ENCODE data around the gene PLEKHA7.

PLEKHA7 gene

GRCh38 chr11:16881074-16881709 is 133.0 kb downstream of the PLEKHA7 start:
- DNase-seq (ENCODE audit: insufficient read length, low spot score) (no peak), FAIRE-seq (no peak)
- TF ChIP-seq CTCF (IDR thresholded peaks at IDR 0.05; ENCODE audit: insufficient read depth, missing control alignments), result no peak

DNA sequence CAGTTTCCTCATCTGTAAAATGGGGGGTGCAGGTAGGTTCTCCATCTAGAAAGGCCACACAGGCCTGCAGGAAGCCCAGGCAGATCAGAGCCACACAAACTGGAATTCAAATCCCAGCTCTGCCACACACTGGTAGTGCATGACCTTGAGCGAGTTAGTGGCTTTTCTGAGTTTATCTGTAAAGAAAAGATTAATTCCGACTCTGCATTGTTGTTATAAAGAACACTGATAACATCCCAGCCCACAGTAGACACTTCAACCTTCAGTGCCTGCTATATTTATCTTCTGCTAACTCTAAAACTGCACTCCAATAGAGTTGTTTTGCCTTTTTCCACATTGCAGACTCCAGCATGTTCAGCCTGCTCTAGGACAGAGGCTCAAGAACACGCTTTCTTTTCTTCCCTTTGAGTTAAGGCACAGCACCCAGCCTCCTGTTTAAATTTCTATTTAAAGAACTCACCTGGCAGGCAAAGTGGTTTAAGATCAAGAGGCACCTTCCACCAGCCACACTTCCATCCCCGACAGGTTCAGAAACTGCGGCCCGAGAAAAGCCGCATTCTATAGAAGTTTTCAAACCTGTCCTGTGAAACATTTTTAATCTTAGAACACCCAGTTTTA is 133.9 kb downstream of the PLEKHA7 start:
- FAIRE-seq (no peak), DNase-seq (ENCODE audit: insufficient read length, low spot score) (no peak)
- TF ChIP-seq CTCF (IDR thresholded peaks at IDR 0.05; ENCODE audit: insufficient read depth, missing control alignments), result no peak

GRCh38 chr11:16879690-16880089 is 134.5 kb downstream of the PLEKHA7 start:
- no peak for TF ChIP-seq CTCF (IDR thresholded peaks at IDR 0.05; ENCODE audit: insufficient read depth, missing control alignments)
- FAIRE-seq (no peak), DNase-seq (ENCODE audit: insufficient read length, low spot score) (no peak)

DNA sequence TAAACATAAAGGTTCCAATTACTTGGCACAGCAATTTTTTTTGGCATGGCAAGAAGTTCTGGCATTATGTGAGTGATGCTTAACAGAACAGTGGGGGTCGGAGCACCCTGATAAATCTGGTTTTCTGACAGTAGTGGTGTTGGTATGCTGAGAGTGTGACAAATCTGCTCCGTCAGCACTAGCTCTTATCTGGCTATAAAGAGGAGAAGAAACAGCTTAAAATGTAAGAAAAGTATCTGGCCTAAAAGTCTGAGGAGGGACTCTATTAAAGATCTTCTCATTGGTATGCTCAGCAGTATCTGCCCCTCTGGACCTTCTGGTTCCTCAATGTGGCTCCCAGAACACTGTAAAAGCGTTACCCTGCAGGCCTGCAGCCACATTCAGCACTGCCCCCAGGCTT is 137.4 kb downstream of the PLEKHA7 start:
- no peak for TF ChIP-seq CTCF (IDR thresholded peaks at IDR 0.05; ENCODE audit: insufficient read depth, missing control alignments)
- no peak for FAIRE-seq

DNA sequence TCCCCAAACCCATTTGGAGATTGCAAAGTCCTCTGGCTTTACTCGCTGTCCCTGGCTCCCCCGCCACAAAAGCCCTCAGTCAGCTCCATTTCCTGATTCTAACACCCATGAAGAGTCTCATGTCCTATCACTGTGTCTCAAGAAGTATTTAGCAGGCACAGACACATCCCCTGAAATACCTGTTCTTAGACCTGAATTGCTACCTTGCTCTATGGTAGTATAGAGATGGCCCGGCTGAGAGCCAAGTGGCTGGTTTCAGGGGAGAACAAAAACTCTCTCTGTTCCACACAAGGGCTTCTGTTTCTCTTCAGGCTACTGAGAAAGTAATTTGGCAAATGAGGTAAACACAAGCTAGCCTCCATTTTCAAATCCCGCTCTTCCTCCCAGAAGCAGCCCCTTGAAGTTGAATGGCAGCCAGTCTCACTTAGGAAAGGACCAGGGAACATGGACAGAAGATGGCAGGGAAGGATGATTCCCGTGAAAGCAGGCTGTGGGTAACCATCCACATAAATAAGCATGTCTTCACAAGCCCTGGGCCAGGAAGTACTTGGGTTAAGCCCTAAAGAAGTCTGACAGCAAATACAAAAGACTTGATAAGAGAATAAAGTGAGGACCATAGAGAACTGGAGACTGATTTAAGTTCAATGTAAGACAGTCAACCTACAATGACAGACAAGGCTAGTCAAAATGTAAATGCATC is 138.0 kb downstream of the PLEKHA7 start:
- TF ChIP-seq CTCF (IDR thresholded peaks at IDR 0.05; ENCODE audit: insufficient read depth, missing control alignments), result no peak
- DNase-seq (ENCODE audit: insufficient read length, low spot score), result no peak

More for the DNA sequence above, 137.4 kb downstream of the PLEKHA7 start:
- no peak for DNase-seq (ENCODE audit: insufficient read length, low spot score)

DNA sequence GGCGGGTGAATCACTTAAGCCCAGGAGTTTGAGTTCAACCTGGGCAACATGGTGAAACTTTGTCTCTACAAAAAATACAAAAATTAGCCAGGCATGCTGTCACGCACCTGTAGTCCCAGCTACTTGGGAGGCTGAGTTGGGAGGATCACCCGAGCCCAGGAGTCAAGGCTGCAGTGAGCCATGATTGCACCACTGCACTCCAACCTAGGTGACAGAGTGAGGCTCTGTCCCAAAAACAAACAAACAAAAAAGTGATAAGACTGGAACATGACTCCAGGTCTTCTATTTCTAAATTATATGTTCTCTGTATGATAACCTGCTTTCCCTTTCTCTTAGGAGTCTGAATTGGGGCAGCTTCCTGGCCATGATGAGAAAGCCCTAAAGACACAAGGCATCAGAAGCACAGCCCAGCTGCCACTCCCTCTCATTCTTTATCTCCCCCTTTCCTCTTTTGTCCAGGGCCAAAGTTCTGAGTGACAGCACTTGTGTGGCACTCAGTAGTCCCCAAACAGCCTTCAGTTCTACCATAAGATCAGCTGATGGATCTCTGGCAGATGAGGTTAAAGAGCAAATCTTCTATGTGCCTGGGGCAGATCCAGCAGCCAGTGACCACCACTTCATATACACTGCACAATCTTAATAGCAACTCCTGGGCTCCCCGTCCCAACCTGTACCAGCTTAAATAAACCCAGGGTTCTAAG is 139.8 kb downstream of the PLEKHA7 start:
- FAIRE-seq (no peak), DNase-seq (ENCODE audit: insufficient read length, low spot score) (no peak)

More for the DNA sequence above, 138.0 kb downstream of the PLEKHA7 start:
- FAIRE-seq, result no peak

More for the DNA sequence above, 139.8 kb downstream of the PLEKHA7 start:
- TF ChIP-seq CTCF (IDR thresholded peaks at IDR 0.05; ENCODE audit: insufficient read depth, missing control alignments), result no peak
